Measurements from ENCODE around the gene TESK2.
"Not testable (repeated sequence)": the region's sequence is repeated elsewhere in the genome, so short reads cannot be mapped to it uniquely, and the experiment has no call there.

TESK2 gene

DNA sequence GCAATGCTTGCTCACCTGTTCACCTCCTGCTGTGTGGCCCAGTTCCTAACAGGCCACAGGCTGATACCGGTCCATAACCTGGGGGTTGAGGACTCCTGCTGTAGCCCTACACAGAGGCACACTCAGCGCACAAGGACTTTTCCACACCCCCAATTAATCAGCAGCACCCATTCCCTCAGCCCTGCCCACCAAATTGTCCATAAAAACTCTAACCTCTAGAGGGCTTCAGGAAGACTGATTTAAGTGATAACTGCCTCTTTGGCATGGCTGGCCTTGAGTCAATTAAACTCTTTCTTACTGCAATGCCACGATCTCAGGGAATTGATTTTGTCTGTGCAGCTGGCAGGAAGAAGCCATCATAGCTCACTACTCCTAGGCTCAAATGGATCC lies 79.5 kb downstream of the TESK2 start:
- DNase-seq (ENCODE audit: low spot score) = no peak

DNA sequence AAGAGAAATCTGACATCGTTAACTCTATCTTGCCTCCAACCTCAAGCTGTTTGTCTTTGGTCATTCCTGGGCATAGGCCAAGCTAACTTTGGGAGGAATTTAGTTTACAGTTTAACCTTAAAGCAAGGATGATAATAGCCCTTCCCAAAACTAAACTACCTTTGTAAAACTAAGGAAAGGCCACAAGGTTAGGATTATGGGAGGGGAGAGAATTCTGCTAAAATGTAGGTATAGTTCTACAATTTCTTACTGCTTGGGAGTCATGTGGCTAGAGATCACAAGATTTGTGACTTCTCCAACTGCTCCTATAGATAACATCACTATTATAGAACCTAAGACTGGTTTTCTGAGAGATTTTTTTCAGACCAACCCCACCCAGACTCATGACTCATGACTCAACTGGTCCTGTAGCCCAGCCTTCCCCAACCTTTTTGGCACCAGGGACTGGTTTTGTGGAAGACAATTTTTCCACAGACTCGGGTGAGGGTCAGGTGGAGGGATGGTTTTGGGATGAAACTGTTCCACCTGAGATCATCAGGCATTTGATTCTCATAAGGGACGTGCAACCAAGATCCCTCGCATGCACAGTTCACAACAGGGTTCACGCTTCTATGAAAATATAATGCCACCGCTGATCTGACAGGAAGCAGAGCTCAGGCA lies 80.0 kb downstream of the TESK2 start:
- DNase-seq (ENCODE audit: low spot score) = no peak

DNA sequence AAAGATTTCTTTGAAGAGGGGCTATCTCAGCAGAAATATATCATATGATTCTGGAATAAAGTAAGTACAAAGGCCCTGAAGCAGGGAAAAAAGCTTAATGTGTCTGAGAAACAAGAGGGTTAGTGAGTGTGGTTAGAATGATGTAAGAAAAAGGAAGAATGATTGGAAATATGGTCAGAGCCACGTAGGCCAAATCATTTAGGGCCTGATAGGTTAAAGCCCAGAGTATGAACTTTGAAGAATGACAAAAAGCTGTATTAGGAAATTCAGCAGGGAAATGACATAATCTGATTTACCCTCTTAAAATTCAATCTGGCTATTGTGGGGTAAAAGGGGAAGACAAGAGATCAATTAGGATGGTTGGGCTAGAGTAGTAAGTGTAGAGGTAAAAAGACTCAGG lies 81.7 kb downstream of the TESK2 start:
- DNase-seq (ENCODE audit: low spot score) = no peak

DNA sequence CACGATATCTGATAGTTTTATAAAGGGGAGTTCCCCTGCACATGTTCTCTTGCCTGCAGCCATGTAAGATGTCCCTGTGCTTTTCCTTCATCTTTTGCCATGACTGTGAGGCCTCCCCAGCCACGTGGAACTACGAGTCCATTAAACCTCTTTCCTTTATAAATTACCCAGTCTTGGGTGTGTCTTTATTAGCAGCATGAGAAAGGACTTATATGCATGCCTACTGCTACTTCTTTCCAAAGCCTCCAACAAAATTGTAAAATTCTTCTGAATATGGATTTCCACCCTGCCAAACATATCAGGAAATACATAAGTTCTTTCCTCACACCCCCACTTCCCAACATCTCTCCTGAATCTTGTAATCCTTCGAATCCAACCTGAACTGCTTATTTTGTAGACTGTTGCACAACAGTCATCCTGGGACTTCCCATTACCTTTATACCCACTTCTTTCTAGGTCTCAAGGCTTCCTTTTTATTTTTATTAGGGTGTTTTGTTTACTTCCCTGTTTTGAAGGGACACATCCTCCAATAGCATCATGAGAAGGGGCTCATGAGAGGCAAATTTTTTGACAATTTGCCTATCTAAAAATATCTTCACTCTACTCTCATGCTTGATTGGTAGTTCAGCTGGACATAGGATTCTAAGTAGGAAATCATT lies 83.2 kb downstream of the TESK2 start:
- DNase-seq (ENCODE audit: low spot score) = no peak

DNA sequence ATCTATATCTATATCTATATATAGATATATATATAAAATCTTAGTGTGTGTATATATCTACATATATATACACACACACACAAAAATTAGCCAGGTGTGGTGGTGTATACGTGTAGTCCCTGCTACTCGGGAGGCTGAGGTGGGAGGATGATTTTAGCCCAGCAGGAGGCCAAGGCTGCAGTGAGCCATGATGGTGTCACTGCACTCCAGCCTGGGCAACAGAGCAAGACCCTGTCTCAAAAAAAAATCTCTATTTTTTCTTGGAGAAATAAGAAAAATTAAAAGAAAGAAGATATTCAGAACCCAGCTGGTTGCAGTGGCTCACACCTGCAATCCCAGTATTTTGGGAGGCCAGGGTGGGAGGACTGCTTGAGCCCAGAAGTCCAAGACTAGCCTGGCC lies 85.3 kb downstream of the TESK2 start:
- DNase-seq (ENCODE audit: low spot score) = no peak

DNA sequence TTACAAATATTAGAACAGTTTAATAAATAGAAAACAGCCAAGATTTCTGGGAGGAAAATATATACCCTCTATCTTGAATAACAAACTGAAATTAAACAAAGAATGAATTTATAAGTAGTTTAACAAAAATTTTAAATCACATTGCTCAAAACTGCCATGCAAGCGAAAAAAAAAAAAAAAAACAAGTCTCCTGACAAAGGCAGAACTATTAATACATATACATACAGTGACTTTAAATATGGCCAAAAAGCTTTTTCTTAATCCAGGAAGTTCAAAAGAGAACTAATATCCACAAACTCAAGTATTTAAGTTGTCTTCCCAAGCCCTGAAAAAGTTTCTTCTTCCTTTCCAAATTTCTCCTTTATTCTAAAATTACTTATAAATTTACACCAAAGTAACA lies 87.2 kb downstream of the TESK2 start:
- DNase-seq (ENCODE audit: low spot score) = no peak

DNA sequence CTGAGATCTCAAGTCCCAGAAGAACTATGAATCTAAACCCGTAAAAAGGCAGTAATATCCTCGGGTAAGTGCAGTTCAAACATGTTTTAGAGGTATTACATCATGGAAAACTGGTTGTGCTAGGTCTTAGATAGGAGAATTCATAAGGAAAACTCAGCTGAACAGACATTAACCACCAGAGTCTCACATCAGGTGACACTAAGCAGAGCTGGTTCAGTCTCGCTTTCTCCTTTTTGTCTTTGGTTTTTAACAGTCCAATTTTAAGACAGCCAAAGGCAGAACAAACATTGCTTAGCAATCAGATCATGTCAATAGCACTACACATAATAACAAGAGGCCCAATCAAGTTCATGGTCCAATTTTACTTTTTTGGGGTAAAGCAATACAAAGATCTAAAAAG lies 87.7 kb downstream of the TESK2 start:
- DNase-seq (ENCODE audit: low spot score) = no peak

DNA sequence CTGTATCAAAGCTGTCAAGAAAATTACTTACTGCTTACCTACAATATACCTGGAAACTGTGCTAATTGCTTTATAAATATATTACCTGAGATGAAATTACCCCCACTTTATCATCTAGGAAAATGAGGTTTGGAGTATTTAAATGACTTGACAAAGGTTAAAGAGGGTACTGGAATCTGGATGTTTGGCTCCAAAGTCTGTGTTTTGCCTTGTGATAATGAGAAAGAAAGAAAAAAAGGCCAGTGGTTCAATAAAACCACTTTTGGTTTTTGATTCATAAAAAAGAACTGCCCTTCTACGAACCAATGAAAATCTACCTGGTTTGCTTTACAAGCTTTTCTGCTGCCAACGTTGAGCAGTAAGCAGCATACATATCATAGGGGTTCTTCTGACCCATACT lies 89.4 kb downstream of the TESK2 start:
- no peak for DNase-seq (ENCODE audit: low spot score)

DNA sequence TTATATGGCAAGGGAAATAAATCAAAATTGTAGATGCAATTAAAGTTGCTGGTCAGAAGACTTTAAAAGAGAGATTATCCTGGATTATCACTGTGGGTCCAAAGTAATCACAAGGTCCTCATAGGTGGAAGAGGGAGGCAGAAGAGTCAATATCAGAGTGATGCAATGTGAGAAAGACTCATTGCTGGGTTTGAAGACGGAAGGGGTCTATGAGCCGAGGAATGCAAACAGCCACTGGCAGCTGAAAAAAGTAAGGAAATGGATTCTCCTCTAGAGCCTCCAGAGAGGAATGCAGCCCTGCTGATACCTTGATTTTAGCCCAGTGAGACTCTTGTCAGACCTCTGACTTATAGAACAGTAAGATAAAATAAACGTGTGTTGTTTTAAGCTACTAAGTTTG lies 90.9 kb downstream of the TESK2 start:
- DNase-seq (ENCODE audit: low spot score) = no peak

DNA sequence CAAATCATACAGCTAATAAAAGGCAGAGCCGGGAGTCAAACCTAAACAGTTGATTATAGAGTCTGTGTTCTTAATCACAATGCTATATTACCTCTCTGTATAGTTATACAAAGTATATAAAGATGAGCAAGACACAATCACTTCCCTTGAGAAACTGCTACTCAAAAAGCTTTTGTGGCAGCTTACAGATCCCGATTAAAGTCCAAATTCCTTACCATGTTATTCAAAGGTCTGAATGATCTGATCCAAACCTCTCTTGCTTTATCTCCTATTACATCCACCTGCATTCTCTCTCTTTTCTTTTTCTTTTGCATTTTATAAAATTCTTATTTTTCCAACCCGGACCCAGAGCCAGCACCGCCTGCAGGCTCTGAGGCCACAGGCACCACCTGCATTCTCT lies 93.7 kb downstream of the TESK2 start:
- no peak for DNase-seq (ENCODE audit: low spot score)

DNA sequence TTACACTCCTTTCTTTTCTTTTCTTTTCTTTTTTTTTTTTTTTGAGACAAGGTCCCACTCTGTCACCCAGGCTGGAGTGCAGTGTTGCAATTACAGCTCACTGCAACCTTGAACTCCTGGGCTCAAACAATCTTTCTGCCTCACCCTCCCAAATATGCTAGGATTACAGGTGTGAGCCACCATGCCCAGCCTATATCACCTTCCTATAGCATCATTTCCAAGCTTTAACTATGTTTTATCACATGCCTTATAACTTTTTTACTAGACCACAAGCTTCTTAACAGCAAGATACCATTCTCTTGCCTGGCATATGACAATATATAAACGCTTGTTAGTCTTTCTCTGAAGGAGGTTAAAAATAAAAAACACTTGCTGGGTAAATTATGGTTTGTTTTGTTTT lies 95.4 kb downstream of the TESK2 start:
- no peak for DNase-seq (ENCODE audit: low spot score)

DNA sequence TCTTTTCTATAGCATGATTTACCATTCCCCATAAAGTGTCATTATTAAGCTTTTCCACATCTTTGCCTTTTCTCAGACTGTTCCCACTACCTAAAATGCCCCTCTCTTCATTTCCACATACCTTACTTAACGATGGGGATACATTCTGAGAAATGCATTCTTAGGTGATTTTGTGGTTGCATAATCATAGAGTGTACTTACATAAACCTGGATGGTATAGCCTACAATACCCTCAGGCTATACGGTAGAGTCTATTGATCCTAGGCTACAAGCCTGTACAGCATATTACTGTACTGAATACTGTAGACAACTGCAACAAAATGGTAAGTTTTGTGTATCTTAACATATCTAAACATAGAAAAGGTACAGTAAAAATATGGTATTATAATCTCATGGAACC lies 95.9 kb downstream of the TESK2 start:
- no peak for DNase-seq (ENCODE audit: low spot score)

DNA sequence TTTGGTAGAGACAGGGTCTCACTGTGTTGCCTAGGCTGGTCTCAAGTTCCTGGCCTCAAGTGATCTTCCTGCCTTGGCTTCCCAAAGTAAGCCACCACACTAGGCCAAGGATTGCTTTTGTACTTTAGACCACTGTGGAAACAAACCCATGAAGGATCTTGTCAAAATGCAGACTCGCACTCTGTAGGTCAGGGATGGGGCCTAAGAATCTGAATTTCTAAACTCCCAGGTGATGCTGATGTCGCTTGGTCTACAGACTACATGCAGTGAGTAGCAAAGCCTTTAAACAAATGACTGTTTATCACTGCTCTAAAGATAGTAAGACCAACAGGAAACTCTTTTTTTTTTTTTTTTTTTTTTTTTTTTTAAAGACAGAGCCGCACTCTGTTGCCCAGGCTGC lies 96.6 kb downstream of the TESK2 start:
- no peak for DNase-seq (ENCODE audit: low spot score)

DNA sequence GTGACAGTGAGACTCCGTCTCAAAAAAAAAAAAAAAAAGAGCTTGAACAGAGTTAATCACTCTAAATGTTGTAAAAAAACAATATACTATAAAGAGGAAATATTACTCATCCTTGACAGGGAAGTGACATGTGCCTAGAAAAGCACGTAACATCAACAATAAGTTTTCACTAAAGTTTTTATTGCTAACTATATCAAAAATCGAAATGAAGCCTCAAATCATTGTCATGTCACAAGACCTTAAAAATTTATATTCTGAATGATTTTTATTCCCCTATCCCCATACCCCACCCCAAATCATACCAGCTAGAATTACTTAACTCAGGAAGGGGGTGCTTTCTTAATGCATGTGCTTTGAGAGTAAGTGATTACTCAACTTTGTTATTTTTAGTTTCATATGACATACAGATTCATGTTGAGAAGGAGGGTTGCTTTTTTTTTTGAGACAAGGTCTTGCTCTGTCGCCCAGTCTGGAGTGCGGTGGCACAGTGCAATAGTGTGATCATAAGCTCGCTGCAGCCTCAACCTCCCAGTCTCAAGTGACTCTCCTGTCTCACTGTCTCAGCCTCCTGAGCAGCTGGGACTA lies 97.2 kb downstream of the TESK2 start:
- no peak for DNase-seq (ENCODE audit: low spot score)

DNA sequence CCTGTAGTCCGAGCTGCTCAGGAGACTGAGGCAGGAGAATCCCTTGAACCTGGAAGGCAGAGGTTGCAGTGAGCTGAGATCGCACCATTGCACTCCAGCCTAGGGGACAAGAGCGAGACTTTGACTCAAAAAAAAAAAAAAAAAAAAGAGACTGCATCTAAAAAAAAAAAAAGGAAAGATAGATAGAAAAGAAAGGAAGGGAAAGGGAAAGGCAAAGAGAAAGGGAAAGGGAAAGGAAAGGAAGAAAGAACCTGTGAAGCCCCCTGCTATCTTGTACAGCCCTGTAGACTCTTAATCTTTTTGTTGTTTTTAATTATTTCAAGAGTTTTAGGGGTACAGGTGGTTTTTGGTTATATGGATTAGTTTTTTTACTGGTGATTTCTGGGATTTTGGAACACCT lies 104.7 kb downstream of the TESK2 start:
- DNase-seq (ENCODE audit: low spot score) = no peak

DNA sequence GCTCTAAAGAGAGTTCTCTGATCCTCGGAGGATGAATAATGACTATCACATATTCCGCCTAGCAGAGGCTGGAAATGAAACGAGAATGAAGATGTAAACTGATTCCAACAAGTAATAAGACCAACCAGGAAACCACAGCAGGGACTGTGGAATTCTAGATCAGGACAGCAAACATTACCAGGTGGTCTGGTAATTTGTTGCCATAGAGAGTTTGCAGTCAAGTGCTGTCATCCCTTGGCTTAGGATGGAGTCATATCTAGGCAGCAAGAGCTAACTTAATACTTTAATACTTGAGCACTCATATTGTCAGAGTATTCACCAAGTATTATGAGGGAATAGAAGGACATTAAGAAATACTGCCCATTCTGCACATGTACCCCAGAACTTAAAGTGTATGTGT lies 105.7 kb downstream of the TESK2 start:
- DNase-seq (ENCODE audit: low spot score) = no peak

DNA sequence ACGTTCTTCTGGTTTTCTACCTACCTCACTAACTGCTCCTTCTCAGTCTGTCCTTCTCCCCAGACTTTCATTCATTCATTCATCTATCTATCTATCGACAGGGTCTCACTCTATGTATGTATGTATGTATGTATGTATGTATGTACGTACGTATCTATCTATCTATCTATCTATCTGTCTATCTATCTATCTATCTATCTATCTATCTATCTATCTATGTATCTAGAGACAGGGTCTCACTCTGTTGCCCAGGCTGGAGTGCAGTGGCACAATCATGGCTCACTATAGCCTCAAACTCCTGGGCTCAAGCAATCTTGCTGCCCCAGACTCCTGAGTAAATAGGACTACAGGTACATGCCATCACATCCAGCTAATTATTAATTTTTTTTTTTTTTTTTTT lies 106.8 kb downstream of the TESK2 start:
- not testable (repeated sequence) for DNase-seq (ENCODE audit: low spot score)

DNA sequence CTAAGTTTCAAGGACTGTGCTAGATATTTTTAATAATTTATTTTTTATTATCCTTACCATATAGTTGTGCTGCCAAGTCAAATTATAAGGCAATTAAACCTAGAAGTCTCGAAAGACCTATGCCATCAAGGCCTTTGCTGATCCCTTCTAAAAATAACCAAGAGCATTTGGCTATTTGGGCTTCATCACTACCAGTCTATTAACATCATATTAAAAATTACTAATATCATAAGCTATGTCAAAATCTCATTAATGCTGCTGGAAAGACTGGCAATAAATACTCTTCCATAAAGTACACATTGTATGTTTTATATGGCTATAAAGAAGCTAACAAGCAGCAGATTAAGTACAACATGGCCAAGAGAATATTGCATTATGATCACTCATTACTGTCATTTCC lies 107.8 kb downstream of the TESK2 start:
- DNase-seq (ENCODE audit: low spot score) = no peak

DNA sequence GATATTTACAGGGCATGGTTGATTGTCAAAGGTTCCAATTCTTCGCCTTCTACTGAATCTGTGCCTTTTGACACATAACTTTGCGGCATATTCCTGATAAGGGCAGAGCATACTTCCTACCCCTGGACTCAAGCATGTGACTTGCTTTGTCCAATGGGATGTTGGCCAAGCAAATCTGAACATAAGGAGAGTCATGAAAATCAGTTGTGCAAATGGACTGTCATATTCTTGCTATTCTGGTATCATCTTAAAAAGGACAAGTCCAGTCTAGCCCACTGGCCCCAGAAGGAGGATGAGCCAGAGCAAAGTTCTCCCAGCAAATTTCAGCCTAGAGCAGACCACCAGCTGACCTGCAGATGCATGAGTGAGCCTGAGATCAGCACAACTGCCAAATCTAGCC lies 109.7 kb downstream of the TESK2 start:
- DNase-seq (ENCODE audit: low spot score) = no peak

DNA sequence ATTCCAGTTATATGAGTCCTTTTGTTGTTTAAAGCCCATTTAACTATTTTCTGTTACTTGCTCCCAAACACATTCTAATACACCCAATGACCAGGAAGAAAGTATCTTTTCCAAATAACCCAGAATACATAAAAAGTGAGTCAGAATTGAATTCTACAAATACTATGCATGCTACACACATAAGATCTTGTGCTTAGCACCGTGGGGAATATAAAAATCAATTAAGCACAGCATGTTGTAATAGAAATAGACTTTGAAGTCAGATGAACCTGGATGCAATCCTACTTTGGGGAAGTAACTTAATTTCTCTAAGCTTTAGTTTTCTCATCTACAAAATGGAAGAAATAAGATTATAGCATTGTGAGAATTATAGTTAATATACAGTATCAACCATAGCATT lies 110.2 kb downstream of the TESK2 start:
- DNase-seq (ENCODE audit: low spot score) = no peak

DNA sequence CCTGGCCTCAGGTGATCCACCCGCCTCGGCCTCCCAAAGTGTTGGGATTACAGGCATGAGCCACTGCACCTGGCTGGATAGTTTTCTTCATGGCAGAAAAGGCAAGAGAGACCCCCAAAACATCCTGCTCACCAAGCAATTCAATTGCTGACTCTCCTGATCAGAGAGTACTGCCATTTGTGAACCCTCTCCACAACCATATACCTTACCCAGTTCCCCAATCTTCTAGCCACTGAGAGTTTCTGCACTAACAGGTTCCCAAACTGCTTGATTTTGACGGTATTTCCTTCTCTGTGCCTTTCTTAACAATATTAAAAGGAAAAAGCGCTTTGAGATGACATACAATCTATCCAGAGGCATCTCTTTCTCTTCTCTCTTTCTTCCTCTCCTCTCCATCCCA lies 110.8 kb downstream of the TESK2 start:
- DNase-seq (ENCODE audit: low spot score) = no peak

DNA sequence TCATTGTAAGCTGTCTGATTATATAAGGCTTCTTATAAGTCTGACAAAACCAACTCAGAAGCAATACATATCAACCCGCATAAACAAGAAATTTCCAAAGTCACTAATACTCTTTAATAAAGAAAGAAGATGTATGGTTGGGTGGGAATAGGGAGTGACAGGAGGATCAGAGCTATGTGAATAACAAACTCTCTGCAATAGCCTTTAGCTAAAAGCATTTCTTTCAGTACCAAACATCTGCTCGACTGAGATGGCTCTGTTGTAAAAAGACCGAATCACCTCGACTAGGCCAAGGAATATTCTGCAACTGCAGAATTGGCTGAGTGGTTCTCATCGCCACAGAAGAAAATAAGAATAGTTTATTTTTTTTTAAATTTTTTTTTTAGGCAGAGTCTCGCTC lies 111.4 kb downstream of the TESK2 start:
- DNase-seq (ENCODE audit: low spot score) = no peak

DNA sequence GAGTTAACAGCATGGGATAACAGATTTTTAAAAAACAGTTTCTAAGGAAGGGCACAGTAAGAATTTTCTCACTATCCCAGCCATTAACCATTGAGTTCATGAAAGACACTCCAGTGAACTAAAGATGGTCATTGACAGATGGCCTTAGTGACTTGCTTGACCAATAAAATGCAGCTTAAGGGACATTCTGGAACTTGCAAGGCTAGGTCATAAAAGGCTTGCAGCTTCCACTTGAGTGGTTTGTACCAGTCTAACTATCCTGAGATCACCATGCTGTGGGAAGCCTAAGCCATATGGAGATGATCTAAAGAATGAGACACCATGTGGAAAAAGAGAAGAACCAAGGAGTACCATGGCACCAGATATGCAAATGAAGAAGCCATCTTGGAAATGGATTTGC lies 112.8 kb downstream of the TESK2 start:
- no peak for DNase-seq (ENCODE audit: low spot score)
